ENCODE measurements around the gene GATAD1.
"Not testable (repeated sequence)": the region's sequence is repeated elsewhere in the genome, so short reads cannot be mapped to it uniquely, and the experiment has no call there.

The GATAD1 gene, protein sequence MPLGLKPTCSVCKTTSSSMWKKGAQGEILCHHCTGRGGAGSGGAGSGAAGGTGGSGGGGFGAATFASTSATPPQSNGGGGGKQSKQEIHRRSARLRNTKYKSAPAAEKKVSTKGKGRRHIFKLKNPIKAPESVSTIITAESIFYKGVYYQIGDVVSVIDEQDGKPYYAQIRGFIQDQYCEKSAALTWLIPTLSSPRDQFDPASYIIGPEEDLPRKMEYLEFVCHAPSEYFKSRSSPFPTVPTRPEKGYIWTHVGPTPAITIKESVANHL

GRCh38 chr7:92447345-92448204, at the start of gene GATAD1:
TSS of gene GATAD1 (plus strand) at chr7:92447482. CDS start at chr7:92447730, 248 bp downstream.
- DNase-seq: peak; percentile 75 to 89

GRCh38 chr7:92397542-92397941, 49.7 kb upstream of the GATAD1 start:
- no peak for DNase-seq

DNA sequence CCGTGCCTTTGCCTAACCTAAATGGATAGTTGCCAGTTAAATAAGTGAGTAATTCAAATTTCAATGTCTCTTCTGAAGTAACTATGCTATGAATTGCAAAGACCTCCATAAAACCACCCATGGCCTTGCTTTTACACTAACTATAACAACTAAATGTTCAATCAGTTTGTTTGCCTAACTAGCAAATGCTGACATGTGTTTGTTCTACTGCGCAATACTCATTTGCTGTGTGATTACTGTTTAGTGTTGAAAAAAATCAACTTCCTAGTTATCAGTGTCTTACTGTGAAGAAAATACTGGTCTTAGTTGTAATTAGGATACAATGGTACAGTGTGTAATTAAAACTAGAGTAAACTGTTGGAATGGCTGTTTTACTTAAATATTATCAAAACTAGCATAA, 47.3 kb upstream of the GATAD1 start:
- no peak for DNase-seq

DNA sequence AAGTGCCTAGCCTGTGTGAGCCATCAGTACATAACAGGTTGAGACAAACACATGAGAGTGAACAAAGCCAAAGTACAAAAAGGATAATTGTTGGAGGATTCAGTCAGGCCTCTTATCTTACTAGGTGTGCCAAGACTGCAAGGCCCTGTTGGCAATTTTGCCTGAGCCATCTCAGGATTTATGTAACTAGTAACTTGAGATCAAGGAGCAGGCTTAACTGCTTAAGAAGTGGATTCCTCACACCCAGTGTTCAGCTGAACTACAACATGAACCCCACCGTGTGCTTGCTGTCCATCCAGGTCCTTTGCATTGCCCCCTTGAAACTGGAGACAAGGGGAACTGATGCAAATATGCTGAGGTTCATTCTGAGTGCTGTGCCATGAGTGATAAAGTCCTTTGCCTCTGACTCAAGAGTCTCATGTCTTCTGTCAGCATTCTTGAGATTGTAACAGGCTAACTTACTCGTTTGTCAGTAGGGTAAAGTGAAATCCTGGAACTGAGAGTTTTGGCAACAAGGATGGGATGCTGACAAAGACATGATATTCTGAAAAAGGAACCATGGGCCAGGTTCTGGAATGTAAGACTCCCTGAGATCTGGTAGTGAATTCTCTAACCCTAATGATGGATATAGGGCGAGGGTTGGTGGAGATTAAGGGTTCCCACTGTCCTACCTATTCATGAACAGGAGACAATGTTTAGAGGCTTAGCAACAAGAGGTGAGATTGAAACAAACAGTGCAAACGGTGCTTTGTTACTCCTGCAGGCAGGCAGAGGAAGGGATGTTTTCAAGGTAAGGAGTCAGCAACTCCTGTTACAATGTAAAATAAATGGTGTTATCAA, 44.1 kb upstream of the GATAD1 start:
- DNase-seq: no peak

- no peak for DNase-seq
Measured at GRCh38 chr7:92403760-92404074, 43.6 kb upstream of the GATAD1 start.

GRCh38 chr7:92404170-92404614, 43.1 kb upstream of the GATAD1 start:
- DNase-seq: peak; percentile 46 to 50

- DNase-seq: no peak
Measured at GRCh38 chr7:92409357-92409756, 37.9 kb upstream of the GATAD1 start.

DNA sequence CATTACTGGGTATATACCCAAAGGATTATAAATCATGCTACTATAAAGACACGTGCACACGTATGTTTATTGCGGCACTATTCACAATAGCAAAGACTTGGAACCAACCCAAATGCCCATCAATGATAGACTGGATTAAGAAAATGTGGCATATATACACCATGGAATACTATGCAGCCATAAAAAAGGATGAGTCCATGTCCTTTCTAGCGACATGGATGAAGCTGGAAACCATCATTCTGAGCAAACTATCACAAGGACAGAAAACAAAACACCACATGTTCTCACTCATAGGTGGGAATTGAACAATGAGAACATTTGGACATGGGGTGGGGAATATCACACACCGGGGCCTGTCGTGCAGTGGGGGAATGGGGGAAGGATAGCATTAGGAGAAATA, 37.1 kb upstream of the GATAD1 start:
- not testable (repeated sequence) for DNase-seq

DNA sequence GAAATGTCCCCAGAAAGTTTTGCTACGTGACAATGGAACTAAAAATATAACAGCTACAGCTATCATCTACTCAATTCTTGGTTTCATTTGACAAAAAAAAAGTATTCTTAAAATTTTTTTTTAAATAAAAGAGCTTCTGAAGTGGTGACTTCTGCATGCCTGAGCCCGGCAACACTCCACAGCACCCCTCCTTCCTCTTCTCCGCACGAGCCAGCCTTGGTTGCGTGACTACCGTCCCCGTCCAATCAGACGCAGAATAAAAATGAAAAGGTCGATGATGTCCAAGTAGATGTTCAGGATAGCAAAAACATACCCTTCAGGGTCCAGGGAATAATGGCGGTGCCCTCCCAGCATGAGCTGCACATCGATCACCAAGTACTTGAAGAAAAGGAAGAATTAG, 34.5 kb upstream of the GATAD1 start:
- no peak for DNase-seq

- no peak for DNase-seq
Measured at GRCh38 chr7:92413550-92413949, 33.7 kb upstream of the GATAD1 start.

DNA sequence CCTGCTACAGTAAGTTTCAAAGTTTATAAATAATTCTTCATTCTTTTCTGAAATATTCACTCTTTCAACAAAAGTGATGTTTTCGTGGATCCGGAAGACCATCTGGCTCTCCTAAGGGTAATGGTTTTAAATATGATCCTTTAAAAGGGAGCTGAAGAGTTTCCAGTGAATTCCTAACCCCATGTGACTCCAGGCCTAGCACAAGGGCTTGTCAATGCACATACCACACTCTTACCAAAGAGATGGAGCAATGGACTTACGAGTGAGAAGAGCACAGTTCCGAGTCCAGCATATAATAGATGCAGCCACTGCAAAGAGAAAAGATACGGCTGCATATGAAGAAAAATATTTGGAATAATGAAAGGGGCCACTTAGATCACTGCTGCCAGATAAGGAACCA, 32.1 kb upstream of the GATAD1 start:
- no peak for DNase-seq

GRCh38 chr7:92417913-92418312, 29.4 kb upstream of the GATAD1 start:
- no peak for DNase-seq

DNA sequence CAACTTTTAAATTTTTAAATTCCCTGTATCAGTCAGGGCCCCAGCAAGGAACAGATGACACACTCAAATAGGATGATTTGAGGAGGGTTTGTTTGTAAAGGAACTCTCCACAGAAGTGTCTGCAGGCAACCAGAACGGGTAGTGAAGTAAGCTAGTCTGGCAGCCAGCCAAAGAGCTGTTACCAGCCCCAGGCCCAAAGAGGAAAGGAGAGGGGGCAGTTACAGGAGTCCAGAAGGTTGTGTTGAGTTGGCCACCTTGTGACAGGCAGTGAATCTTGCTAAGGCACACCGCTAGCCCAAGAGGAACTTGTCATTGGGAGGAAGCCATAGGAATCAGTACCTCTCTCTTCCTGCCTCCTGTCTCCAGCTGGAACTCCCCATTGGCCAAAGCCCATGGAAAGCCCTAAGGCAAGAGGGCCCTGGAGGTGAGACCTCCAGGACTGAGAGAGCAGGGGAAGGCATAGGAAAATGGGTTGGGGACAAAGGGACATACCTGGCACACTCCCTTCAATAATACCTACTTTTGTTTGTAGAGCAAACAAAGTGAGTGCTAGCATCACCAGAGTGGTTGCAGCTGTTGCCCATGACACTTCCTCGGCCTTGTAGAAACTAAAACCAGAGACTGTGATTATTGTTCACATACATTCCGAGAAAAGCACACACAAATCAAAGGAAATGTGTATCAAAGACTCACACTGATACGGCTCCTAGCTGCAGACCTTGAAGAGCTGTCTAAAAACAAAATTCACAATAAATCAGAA, 25.4 kb upstream of the GATAD1 start:
- peak; percentile 17 to 20 for DNase-seq

DNA sequence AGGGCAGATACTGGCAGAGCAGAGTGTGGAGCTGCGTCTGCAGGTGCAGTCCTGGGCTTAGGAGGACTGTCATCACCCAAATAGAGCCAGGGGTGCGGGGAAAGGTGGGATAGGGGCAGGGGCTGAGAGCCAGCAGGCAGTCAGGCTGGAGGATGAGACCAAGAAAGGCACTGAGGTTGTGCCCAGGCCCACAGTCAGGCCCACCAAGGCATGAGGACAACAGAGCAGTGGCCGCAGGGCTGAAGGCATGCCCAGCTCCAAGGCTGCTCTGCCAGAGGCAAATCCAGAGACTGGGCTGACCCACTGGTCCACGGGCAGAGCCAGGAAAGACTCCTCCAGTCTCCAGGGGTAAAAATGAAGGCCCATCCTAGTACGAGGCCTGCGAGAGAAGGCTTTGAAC, 24.4 kb upstream of the GATAD1 start:
- DNase-seq: no peak

DNA sequence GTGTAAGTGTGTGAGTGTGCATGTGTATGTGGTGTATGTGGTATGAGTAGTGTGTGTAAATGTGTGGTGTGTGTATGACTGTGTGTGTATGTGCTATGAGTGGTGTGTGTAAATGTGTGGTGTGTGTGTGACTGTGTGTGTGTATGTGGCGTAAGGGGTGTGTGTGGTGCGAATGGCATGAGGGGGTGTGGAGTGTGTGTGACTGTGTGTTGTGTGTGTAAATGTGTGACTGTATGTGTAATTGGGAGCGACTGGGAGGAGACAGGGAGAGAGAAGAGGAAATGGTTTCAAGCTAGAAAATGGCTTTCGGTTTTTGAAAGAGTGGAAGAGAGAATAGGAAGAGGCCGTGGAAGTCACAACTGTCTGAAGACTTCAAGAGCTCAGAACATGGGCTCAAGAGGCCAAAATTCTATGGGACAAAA, 23.6 kb upstream of the GATAD1 start:
- peak in 1 of 2 experiments; percentile 17 for DNase-seq

DNA sequence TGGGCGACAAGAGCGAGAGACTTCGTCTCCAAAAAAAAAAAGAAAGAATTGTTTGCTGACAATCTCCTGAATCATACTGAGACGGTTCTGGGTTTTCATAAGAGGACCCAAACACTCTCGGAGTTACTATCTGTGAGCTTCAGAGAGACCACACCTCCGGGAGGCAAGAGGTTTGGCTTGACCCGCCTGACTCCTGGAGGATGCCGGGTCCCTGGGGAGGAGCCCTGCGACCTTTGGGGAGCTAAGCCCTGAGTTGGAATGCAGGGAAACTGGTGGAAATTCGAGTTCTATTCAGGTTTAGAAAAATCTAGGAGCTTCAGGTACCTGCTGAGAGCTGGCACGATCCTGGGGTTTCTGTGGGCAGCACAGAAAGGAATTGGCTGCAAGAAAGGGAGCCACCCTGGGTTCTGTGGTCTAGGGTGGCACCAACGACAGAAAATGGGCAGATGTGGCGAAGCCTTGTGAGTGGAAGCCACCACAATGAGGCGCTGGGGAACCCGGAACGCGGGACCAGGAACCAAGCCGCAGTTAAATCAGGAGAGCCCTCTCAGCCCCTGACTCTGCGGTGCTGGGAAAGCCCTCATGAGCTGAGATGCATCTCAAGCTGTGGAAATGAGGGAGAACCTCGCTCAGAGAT, 21.9 kb upstream of the GATAD1 start:
- no peak for DNase-seq

DNA sequence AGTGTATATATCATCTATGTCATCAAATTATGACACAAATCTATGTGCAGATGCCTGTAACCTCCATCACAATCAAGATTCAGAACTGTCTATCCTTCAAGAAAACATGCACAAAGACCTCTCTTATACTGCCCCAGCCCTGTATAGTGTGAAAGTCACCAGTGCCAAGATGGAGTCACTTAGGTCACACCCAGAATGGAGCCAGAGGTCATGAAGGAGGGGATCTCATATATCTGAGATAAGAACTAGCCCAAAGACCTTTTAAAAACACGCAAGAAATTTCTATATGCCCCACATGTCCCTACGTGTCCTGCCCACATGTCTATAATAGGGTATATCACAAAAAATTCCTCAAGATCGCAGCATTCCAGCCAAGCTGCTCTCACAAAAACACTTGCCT, 20.1 kb upstream of the GATAD1 start:
- no peak for DNase-seq

DNA sequence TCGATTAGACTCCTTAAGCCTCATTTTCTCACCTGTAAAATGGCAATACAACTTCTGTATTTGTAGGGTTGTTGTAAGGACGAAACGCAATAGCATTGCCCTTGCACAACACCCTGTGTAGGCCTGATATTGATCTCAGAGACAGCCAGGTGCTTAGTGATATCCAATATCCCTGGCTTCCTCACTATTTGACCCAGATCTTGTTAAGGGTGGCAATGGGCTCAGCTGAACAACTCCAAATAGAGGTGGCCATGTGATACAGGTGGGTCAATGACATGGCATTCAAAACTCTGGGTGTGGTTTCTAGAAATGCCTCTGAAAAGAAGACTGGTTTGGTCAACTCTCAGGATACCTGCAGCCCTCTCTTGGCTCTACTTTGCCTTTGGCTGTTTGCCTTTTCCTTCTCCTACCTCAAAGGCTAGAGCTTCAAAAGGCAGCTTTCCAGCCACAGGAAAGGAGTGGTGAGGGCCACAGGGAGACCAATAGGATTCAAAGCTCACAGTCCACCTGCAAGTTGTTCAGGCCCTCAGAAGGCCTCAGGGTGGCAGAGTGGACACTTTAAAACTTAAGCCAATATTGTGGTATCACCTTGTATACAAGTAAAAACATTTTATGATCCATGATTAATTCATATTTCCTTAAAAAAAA, 14.9 kb upstream of the GATAD1 start:
- no peak for DNase-seq

DNA sequence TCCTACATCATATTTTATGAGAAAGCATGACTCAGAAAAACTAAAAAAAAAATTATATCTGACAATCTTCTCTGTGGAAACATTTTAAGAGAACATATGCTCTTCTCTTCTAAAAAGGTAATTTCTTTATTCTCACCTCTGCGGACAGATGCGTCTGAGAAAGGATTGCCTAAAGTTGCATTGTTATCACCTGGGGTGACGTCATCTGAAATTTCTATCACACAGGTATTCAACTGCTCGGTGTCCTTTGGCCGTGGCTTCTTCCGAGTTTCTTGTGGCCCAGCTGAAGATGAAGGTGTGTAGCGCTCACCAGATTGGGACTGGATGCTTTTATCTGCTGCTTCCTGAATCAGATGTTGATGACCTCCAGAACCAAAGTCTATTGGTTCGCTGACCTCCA, 14.3 kb upstream of the GATAD1 start:
- DNase-seq: no peak

- no peak for DNase-seq
Measured at GRCh38 chr7:92435542-92435941, 11.7 kb upstream of the GATAD1 start.

- DNase-seq: no peak
Measured at GRCh38 chr7:92436612-92437445, 10.5 kb upstream of the GATAD1 start.
